K562 (cell line): ENCODE measurements around the gene GAA. TPM values are rescaled to one million over a fixed set of nuclear protein-coding genes. Genes with fewer than 3 reads are reported as not detected.

ENCODE experiments used
- ATAC-seq: fragments of 200-7000 bp; cut with Tn5 transposase; 3 replicates; pipeline ENCODE4 v1.9.1; 2020; ENCODE audit warnings: moderate library complexity
- BruUV-seq: library from RNA; stranded (reverse); fragments of 400-500 nt; replicated peaks from 2 replicates; lab custom pipeline; 2021; lab: Mats Ljungman, UMichigan
- CTCF ChIA-PET: fragments of 300-600 bp; formaldehyde crosslinking; extraction: SDS; loops from one replicate; lab custom pipeline; 2021; ENCODE audit warnings: low intra/inter-chr PET ratio; lab: Yijun Ruan, JAX
- POLR2A ChIA-PET: fragments of 300-600, 350-650 bp; sonication (Branson Sonifier 250); formaldehyde crosslinking; extraction: SDS; loops from one replicate; lab custom pipeline; 2021; ENCODE audit warnings: antibody characterized with exemption, inconsistent platforms; lab: Yijun Ruan, JAX
- DNase-seq, 4 experiments: peaks; one replicate each; pipeline versions ENCODE4 v3.0.0 to v3.0.0-alpha.2; 2011 to 2018; ENCODE audit warnings: low spot score in 3 of 4, mixed read lengths in 3 of 4; ENCODE audit errors: extremely low read depth in 1 of 4
- FAIRE-seq: peaks from 2 replicates; lab custom pipeline; 2011; peaks lifted over from hg19 to GRCh38; lab: Jason Lieb, UNC
- H2AFZ ChIP-seq: 2 replicates; pipeline ENCODE4 v1.6.0; 2011; ENCODE audit warnings: low read depth, low read length, control low read depth, inconsistent platforms
- H3K27ac ChIP-seq: fragments of 200-600 bp; 3 replicates; pipeline ENCODE4 v1.8.0; 2011; ENCODE audit warnings: low read depth, mild to moderate bottlenecking, control low read depth, inconsistent platforms, low read length, moderate library complexity, mixed read lengths; ENCODE audit errors: extremely low read depth
- H3K27me3 ChIP-seq, 2 experiments: fragments of 300-600 bp in 1 of 2; 2 replicates in 1 of 2; 3 replicates in 1 of 2; pipeline versions ENCODE4 v1.6.0 to v1.8.0; 2011; ENCODE audit warnings: inconsistent platforms in 2 of 2, low read length in 2 of 2, mild to moderate bottlenecking in 1 of 2, mixed read lengths in 1 of 2, moderate library complexity in 1 of 2; ENCODE audit not compliant: control insufficient read depth in 2 of 2, insufficient read depth in 2 of 2
- H3K36me3 ChIP-seq: fragments of 300-600 bp; 3 replicates; pipeline ENCODE4 v1.8.0; 2011; ENCODE audit warnings: mild to moderate bottlenecking, low read length, inconsistent platforms; ENCODE audit not compliant: control insufficient read depth, insufficient read depth
- H3K4me1 ChIP-seq, 2 experiments: fragments of 200-600 bp in 1 of 2; replicated peaks in 1 of 2; 2 replicates in 1 of 2; 3 replicates in 1 of 2; pipeline versions ENCODE4 v1.5.1 to v1.8.0; 2011; ENCODE audit warnings: inconsistent platforms in 2 of 2, low read length in 2 of 2, mild to moderate bottlenecking in 1 of 2, mixed read lengths in 1 of 2, moderate library complexity in 1 of 2; ENCODE audit not compliant: control insufficient read depth in 2 of 2, insufficient read depth in 2 of 2
- H3K4me2 ChIP-seq: 2 replicates; pipeline ENCODE4 v1.6.1; 2011; ENCODE audit warnings: low read length, control low read depth, inconsistent platforms, mixed read lengths; ENCODE audit not compliant: insufficient read depth
- H3K4me3 ChIP-seq: fragments of 200-600 bp; sonication (generic), shearing (Covaris generic); 2 replicates; pipeline ENCODE4 v1.5.1; 2016; ENCODE audit warnings: control low read depth, inconsistent platforms
- H3K79me2 ChIP-seq: fragments of 200-600 bp; 3 replicates; pipeline ENCODE4 v1.8.0; 2011; ENCODE audit warnings: low read length, inconsistent platforms; ENCODE audit not compliant: control insufficient read depth, insufficient read depth
- H3K9ac ChIP-seq, 2 experiments: 2 replicates each; pipeline versions ENCODE4 v1.6.0 to v1.6.1; 2011; ENCODE audit warnings: low read depth in 2 of 2, low read length in 2 of 2, control low read depth in 1 of 2, inconsistent platforms in 1 of 2, mild to moderate bottlenecking in 1 of 2, mixed read lengths in 1 of 2; ENCODE audit not compliant: insufficient read depth in 1 of 2
- H3K9me1 ChIP-seq: one replicate; pipeline ENCODE4 v1.6.0; 2011; ENCODE audit warnings: inconsistent platforms, mild to moderate bottlenecking, low read length, moderate library complexity; ENCODE audit not compliant: control insufficient read depth, insufficient read depth
- H3K9me3 ChIP-seq: replicated peaks from 2 replicates; pipeline ENCODE4 v1.5.1; 2011; ENCODE audit warnings: low read depth, low read length, inconsistent platforms; ENCODE audit not compliant: control insufficient read depth, insufficient read depth
- H4K20me1 ChIP-seq: replicated peaks from 2 replicates; pipeline ENCODE4 v1.6.1; 2011; ENCODE audit warnings: low read length, inconsistent platforms, mixed read lengths; ENCODE audit not compliant: control insufficient read depth, insufficient read depth
- ARID2 ChIP-seq: fragments of 450-650 bp; IDR thresholded peaks from 2 replicates; pipeline ENCODE4 v1.6.1; 2017; ENCODE audit warnings: antibody characterized with exemption, mild to moderate bottlenecking
- DDX20 ChIP-seq: fragments of 450-650 bp; IDR thresholded peaks from 2 replicates; pipeline ENCODE4 v1.6.1; 2016; ENCODE audit warnings: missing genetic modification characterization, low read depth, mild to moderate bottlenecking, missing compliant biosample characterization, moderate library complexity
- DMBX1 ChIP-seq: fragments of 250-450 bp; sonication (Bioruptor Pico); IDR thresholded peaks from 2 replicates; pipeline ENCODE4 v1.8.0; 2022; ENCODE audit warnings: inconsistent platforms, mild to moderate bottlenecking, moderate library complexity, borderline replicate concordance
- E2F3 ChIP-seq: fragments of 250-450 bp; sonication (Bioruptor Pico); IDR thresholded peaks from 2 replicates; pipeline ENCODE4 v1.4.0; 2020; ENCODE audit warnings: mild to moderate bottlenecking
- KDM5B ChIP-seq: fragments of 200-600 bp; sonication (generic); IDR thresholded peaks from 2 replicates; pipeline ENCODE4 v1.6.1; 2012; ENCODE audit warnings: low read depth, mild to moderate bottlenecking, moderate library complexity, low read length, control low read depth, inconsistent platforms; ENCODE audit not compliant: insufficient replicate concordance
- MCM3 ChIP-seq: fragments of 450-650 bp; IDR thresholded peaks from 2 replicates; pipeline ENCODE4 v1.6.1; 2016
- MECOM ChIP-seq: fragments of 250-450 bp; sonication (Bioruptor Pico); IDR thresholded peaks from 2 replicates; pipeline ENCODE4 v1.8.0; 2022; ENCODE audit warnings: inconsistent platforms
- NFE2L1 ChIP-seq: fragments of 450-650 bp; IDR thresholded peaks from 2 replicates; pipeline ENCODE4 v1.6.1; 2016; ENCODE audit warnings: missing genetic modification characterization, low read depth, mild to moderate bottlenecking, missing compliant biosample characterization, moderate library complexity, borderline replicate concordance
- PHF8 ChIP-seq: fragments of 200-600 bp; sonication (generic); IDR thresholded peaks from 2 replicates; pipeline ENCODE4 v1.6.1; 2012; ENCODE audit warnings: mixed run types, mild to moderate bottlenecking, inconsistent platforms, low read length, moderate library complexity, borderline replicate concordance
- SIX5 ChIP-seq, 2 experiments: IDR thresholded peaks; 2 replicates each; pipeline ENCODE4 v1.6.1; 2011; ENCODE audit warnings: low read length in 2 of 2, borderline replicate concordance in 1 of 2, low read depth in 1 of 2, mild to moderate bottlenecking in 1 of 2, moderate library complexity in 1 of 2; ENCODE audit not compliant: insufficient read depth in 1 of 2
- SUPT5H ChIP-seq: fragments of 450-650 bp; IDR thresholded peaks from 2 replicates; pipeline ENCODE4 v1.6.1; 2016
- ZBTB34 ChIP-seq: fragments of 250-450 bp; sonication (Bioruptor Pico); IDR thresholded peaks from 2 replicates; pipeline ENCODE4 v1.8.0; 2021; ENCODE audit warnings: mild to moderate bottlenecking, moderate library complexity
- ZC3H4 ChIP-seq: sonication (generic); formaldehyde crosslinking; IDR thresholded peaks from 2 replicates; pipeline ENCODE4 v1.9.0; 2021; ENCODE audit warnings: missing genetic modification reagents, borderline replicate concordance
- ZMIZ1 ChIP-seq, 2 experiments: fragments of 150-350 bp in 1 of 2; IDR thresholded peaks; 2 replicates each; pipeline ENCODE4 v1.6.1; 2012 to 2016; ENCODE audit warnings: low read depth in 2 of 2, low read length in 2 of 2, mild to moderate bottlenecking in 1 of 2, moderate library complexity in 1 of 2
- ZSCAN29 ChIP-seq: fragments of 450-650 bp; IDR thresholded peaks from 2 replicates; pipeline ENCODE4 v1.6.1; 2017
- WGBS: fragments of 100-300 bp; shearing (Covaris generic); methylation state at CpG from one replicate; pipeline ENCODE4 v1.1.6; 2016; ENCODE audit warnings: low coverage, mixed read lengths; ENCODE audit not compliant: insufficient coverage; ENCODE audit errors: missing lambda C conversion rate; 5-methylcytosine and 5-hydroxymethylcytosine counted together
- in situ Hi-C: fragments of 300-500 bp; cut with MboI; formaldehyde crosslinking; loops from 4 replicates; pipeline ENCODE4 v1.15.0; 2018; ENCODE audit warnings: inconsistent platforms, mixed read lengths
- intact Hi-C: fragments of 100-400 bp; cut with micrococcal nuclease; formaldehyde crosslinking; loops from 2 replicates; pipeline ENCODE4 v1.14.2; 2022
- polyA plus RNA-seq, 8 experiments: library from polyadenylated mRNA; depleted of rRNA in 4 of 8; stranded (reverse) in 5 of 8; unstranded in 3 of 8; fragments of >200 nt; fragmentation: Nextera tagmentation in 2 of 8; fragmentation: Illumina TruSeq in 1 of 8; extraction: Ambion mirVana in 2 of 8; extraction: Trizol in 1 of 8; gene quantifications; 2 replicates each; pipeline versions ENCODE4 v1.2.1 to v1.2.3, GENCODE V29; 2011 to 2014; ENCODE audit warnings: inconsistent platforms in 1 of 8, missing spikeins in 1 of 8
- total RNA-seq, 7 experiments: library from RNA; depleted of rRNA in 6 of 7; stranded (reverse); fragments of >200 nt in 6 of 7; fragmentation: Illumina TruSeq in 2 of 7; extraction: Trizol in 2 of 7; gene quantifications; 2 replicates each; pipeline versions ENCODE4 v1.2.1 to v1.2.3, GENCODE V29; 2011 to 2021; ENCODE audit warnings: low replicate concordance in 1 of 7

GAA gene
- total and polyA plus RNA-seq, 9 of the 15 experiments (the other 6 are each of a cell fraction or from before 2014, with no cell fraction given) = 0.15 to 6.4 (median 1.7) TPM

GRCh38 chr17:80087346-80088265, 13.8 kb upstream of the GAA start (continued):
- TF ChIP-seq E2F3 (CRISPR knock-in tag) = no peak

GRCh38 chr17:80089762-80090161, 11.6 kb upstream of the GAA start:
- Histone ChIP-seq H3K9ac (no peak overlapping the region), H3K9me3 (no peaks in the 10 kb centered on the region), H3K4me1 (peaks cover 0 to 8% of the 10 kb centered on the region in 2 experiments; a peak in 2 of 5 replicates), H3K4me3 (no peak overlapping the region), H4K20me1 (no peaks in the 10 kb centered on the region), H3K27me3 (peaks cover 35 to 70% of the 10 kb centered on the region in 2 experiments), H3K4me2 (no peak overlapping the region), H2AFZ (no peak overlapping the region), H3K9me1 (no peaks in the 10 kb centered on the region), H3K27ac (no peak overlapping the region), H3K36me3 (no peaks in the 10 kb centered on the region), H3K79me2 (no peaks in the 10 kb centered on the region)
- 12% methylated on average over 14 of the region's 16 CpGs for WGBS
- in situ Hi-C loops (no loop called here), intact Hi-C loops (no loop called here)
- ChIA-PET CTCF (interaction anchor here (0.6 kb wide), 1 partner anchor 12 kb away, joined by 4 read pairs; the partner anchor contains the start of gene GAA), POLR2A (interaction anchor here (0.6 to 0.9 kb wide), 3 partner anchors 27 to 305 kb away, joined by 3 read pairs; no protein-coding TSS in a partner anchor)
- no TSS peak for BruUV-seq
- ATAC-seq = no peak
- DNase-seq = no peak
- FAIRE-seq = no peak
- no peak for TF ChIP-seq DDX20
- no peak for TF ChIP-seq ZMIZ1 (IDR thresholded peaks at IDR 0.05; ENCODE audit: low read depth in 2 of 2, low read length in 2 of 2)
- no peak for TF ChIP-seq E2F3 (CRISPR knock-in tag)
- no peak for TF ChIP-seq NFE2L1
- no peak for TF ChIP-seq ZBTB34 (CRISPR knock-in tag)
- no peak for TF ChIP-seq SUPT5H
- no peak for TF ChIP-seq ARID2
- TF ChIP-seq DMBX1 (CRISPR knock-in tag) = no peak
- no peak for TF ChIP-seq ZSCAN29
- no peak for TF ChIP-seq ZC3H4 (CRISPR knock-in tag)
- TF ChIP-seq SIX5 (IDR thresholded peaks at IDR 0.05; ENCODE audit: borderline replicate concordance in 1 of 2, insufficient read depth in 1 of 2, low read depth in 1 of 2, low read length in 2 of 2) = no peak
- TF ChIP-seq MECOM = no peak
- TF ChIP-seq KDM5B = no peak
- no peak for TF ChIP-seq PHF8
- no peak for TF ChIP-seq MCM3
